ENCODE results near the gene NPHP4.

NPHP4 gene

DNA sequence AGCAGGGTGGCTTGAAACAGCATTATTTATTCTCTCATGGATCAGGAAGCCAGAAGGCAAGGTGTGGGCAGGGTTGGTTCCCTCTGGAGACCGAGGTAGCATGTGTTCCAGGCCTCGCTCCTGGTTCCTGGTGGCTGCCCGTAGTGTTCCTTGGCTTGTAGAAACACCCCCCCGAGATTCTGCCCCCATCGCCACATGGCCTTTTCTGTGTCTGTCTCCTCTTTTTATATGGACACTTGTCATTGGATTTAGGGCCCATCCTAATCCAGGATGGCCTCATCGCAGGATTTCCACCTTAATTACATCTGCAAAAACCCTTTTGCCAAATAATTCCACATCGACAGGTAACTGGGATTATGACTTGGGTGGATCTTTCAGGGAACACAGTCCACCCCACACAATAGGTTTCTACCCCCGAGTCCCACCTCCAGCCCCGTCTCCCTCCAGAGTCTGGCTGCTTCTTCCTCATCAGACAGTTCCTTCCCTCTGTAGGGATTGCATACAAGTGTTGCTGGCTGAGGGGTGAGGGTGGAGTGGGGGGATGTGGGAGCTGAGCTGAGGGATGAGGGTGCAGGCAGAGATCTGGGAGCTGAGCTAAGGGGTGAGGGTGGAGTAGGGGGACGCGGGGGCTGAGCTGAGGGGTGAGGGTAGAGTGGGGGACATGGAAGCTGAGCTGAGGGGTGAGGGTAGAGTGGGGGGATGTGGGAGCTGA, 12.3 kb upstream of the NPHP4 start:
- DNase-seq (ENCODE audit: low read depth): no peak
- no peak overlapping the region for H3K4me3 ChIP-seq (ENCODE audit: low read length)
- TF ChIP-seq, protein P1, sequence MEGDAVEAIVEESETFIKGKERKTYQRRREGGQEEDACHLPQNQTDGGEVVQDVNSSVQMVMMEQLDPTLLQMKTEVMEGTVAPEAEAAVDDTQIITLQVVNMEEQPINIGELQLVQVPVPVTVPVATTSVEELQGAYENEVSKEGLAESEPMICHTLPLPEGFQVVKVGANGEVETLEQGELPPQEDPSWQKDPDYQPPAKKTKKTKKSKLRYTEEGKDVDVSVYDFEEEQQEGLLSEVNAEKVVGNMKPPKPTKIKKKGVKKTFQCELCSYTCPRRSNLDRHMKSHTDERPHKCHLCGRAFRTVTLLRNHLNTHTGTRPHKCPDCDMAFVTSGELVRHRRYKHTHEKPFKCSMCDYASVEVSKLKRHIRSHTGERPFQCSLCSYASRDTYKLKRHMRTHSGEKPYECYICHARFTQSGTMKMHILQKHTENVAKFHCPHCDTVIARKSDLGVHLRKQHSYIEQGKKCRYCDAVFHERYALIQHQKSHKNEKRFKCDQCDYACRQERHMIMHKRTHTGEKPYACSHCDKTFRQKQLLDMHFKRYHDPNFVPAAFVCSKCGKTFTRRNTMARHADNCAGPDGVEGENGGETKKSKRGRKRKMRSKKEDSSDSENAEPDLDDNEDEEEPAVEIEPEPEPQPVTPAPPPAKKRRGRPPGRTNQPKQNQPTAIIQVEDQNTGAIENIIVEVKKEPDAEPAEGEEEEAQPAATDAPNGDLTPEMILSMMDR (IDR thresholded peaks at IDR 0.05; ENCODE audit: insufficient read depth, low read depth, low read length, missing control alignments): no peak

DNA sequence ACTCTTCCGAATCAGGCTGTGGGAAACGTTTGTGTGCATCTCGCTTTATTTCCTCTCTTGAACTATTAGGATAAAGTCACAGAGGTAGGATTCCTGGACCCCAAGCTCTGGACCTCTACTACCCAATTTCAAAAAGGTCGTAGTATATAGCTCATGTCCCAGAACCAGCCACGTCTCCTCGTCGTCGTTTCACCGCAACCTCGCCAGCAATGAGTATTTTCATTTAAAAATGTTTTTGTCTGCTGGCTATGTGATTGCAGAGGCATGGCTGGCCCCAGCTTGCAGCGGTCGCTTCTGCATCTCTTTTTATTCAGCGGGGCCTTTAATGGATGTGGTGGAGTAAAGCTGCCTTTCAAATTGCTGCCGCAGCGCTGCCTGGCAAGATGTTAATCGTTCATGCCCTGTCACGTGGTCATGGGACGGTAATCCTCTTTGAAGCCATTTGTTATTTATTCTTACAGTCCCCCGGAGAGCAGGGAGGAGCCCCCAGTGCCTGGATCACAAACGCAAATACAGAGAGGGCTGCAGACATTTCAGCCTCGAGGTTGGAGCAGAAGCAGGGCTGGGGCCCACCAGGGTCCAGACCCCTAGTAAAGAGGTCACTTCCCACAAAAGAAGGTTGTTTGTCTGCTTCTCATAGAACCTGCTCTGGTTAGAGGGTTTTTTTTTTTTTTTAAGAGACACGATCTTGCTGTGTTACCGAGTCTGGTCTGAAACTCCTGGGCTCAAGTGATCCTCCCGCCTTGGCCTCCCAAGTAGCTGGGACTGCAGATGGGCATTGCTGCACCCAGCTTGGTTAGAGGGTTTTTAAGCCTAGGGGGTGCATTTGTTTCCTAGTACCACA, 11.6 kb upstream of the NPHP4 start:
- DNase-seq (ENCODE audit: low read depth): no peak
- TF ChIP-seq, protein P1 (IDR thresholded peaks at IDR 0.05; ENCODE audit: insufficient read depth, low read depth, low read length, missing control alignments): no peak

DNA sequence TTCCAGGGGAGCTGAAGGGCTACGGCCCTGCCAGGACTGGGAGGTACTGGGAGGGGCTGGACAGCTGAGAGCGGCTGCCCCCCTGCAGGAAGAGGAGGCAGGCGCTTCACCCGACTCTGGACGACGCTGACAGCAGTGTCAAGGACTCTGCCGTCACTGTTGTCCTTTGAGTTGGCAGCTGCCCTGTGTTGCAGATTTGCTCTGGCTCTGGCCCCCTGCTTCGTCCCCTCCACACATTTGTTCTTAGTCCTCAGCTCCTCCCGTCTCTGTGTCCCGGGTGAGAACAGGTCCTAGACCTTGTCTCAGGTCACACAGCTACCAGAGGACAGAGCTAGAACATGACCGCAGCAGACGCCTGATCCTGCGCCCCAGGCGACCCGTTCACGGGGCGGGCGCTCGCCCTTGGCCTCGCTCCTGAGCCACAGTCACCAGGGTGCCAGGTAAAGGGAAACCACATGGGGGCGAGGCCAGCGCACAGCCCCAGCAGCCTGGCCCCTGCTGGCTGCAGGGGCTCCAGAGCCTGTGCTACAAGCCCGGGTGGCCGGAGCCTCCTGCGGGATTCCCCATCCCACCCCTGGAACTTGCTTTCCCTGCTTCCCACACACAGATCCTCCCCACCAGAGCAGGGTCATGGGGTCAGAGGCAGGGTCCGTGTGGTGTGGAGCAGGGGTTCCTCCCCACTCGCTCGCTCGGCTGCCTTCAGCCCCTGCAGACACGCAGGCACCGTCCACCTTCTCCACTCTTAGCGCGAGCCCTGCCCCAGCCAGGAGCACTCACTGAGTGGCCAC, 10.7 kb upstream of the NPHP4 start:
- no peak for DNase-seq (ENCODE audit: low read depth)
- no peak overlapping the region for H3K4me3 ChIP-seq (ENCODE audit: low read length)
- TF ChIP-seq, protein P1 (IDR thresholded peaks at IDR 0.05; ENCODE audit: insufficient read depth, low read depth, low read length, missing control alignments): no peak

More for the DNA sequence above, 11.6 kb upstream of the NPHP4 start:
- no peak overlapping the region for H3K4me3 ChIP-seq (ENCODE audit: low read length)

DNA sequence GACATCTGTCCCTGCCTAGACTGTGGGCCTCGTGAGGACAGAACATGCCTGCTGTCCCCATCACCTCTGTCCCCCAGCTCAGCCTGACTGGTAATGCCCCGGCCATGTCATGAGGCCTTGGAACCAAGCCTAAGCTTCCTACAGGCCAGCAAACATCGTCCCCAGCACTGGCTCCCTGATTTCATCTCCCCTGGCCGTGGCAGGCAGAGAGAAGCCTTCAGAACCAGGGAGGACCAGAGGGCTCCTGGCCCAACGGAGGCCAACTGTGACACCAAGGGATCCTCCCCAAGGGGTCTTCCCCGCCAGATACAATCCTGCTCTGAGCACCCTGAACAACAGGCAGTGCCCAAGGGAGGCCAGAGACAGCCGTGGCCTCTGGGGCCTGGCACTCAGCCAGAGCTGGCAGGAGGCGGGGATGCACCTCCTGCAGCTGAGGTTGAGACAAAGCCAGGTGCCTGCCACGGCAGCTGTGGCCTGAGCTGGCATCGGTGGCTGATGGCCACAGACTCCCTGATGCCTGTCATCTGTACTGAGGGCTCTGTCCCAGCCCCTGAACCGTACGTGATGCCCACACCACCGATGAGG, 9.9 kb upstream of the NPHP4 start:
- DNase-seq (ENCODE audit: low read depth): peak; percentile 10
- no peak overlapping the region for H3K4me3 ChIP-seq (ENCODE audit: low read length)
- TF ChIP-seq, protein P1 (IDR thresholded peaks at IDR 0.05; ENCODE audit: insufficient read depth, low read depth, low read length, missing control alignments): no peak

DNA sequence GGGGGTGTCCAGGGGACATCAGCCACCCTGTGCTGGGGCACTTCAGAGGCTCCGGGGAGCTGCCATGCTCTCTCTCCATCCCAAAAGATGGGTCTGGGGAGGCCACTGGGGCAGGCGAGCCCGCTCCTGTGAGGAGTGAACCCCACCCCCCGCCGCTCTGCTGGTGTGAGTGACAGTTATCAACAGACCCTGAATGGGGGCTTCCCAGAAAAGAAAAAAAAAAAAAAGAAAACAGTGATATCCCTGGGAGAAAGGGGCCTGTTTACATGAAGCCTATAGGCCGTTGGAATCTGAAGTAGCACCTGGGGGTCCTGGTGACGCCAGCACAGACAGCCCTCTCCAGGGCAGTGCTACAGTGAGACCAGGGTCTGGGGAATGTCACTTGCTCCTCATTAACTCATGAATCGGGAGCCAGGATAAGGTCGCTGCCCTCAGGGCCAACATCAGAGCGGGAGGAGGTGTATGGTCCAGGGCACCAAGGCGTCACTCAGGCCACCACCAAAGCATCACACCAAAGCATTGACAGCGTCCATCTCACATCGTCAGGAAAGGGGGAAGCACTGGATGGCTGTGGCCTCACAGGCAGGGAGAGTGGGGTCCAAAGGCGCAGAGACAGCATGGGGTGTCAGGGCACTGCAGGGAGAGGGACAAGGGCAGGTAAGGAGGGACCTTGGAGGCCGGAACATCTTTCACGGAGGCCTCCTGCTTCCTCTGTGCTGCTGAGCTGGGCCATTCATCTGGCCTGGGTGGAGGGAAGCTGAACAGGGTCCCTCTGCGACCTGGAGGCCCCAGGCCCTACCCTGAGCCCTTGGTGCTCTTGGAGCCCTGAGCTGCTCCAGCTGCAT, 8.4 kb upstream of the NPHP4 start:
- DNase-seq (ENCODE audit: low read depth): no peak
- H3K4me3 ChIP-seq (ENCODE audit: low read length): no peak overlapping the region
- TF ChIP-seq, protein P1 (IDR thresholded peaks at IDR 0.05; ENCODE audit: insufficient read depth, low read depth, low read length, missing control alignments): no peak
